ENCODE results near the gene PCBP3. TPM values are rescaled to one million over a fixed set of nuclear protein-coding genes. Genes with fewer than 3 reads are reported as not detected.
"Not testable (repeated sequence)": the region's sequence is repeated elsewhere in the genome, so short reads cannot be mapped to it uniquely, and the experiment has no call there.

Gene PCBP3
- total RNA-seq, 1 donor from 2014 or later, result 72.7 TPM

DNA sequence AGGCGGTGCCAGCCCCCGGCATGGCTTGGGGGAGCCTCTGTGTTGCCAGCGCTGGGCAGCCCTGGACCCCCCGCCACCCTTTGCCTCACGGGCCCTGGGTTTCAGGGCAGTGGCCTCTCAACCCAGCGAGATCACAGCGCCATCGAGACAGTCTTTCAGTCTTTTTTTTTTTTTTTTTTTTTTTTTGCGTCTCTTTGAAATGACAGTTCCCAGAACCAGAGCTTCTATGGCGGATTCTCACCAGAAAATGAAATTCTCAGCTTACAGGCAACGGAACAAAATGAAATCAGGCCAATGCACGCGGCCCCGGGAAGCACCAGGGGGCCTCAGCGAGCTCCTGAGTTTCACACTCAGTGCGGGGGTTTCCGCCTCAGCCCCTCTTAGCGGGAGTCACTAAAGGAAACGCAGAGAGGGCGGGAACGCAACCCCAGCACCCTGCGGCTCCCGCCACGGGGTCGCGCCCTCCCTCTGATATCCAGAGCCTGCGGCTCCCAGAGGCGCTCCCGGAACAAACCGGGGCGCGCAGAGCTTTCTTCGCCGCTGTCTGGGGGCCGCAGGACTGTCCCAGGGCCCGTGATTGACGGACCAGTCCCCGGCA, 330.0 kb downstream of the PCBP3 start:
- H3K9me3 Mint-ChIP-seq (ENCODE audit: unreplicated experiment), result peaks cover 2% of the 10 kb centered on the region
- peaks cover 15% of the 10 kb centered on the region for H3K4me1 Mint-ChIP-seq (ENCODE audit: low read depth, unreplicated experiment)
- TF ChIP-seq, protein P1, sequence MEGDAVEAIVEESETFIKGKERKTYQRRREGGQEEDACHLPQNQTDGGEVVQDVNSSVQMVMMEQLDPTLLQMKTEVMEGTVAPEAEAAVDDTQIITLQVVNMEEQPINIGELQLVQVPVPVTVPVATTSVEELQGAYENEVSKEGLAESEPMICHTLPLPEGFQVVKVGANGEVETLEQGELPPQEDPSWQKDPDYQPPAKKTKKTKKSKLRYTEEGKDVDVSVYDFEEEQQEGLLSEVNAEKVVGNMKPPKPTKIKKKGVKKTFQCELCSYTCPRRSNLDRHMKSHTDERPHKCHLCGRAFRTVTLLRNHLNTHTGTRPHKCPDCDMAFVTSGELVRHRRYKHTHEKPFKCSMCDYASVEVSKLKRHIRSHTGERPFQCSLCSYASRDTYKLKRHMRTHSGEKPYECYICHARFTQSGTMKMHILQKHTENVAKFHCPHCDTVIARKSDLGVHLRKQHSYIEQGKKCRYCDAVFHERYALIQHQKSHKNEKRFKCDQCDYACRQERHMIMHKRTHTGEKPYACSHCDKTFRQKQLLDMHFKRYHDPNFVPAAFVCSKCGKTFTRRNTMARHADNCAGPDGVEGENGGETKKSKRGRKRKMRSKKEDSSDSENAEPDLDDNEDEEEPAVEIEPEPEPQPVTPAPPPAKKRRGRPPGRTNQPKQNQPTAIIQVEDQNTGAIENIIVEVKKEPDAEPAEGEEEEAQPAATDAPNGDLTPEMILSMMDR (IDR thresholded peaks at IDR 0.05; ENCODE audit: partially characterized antibody, unreplicated experiment), result peak; percentile 59
- DNase-seq, result peak; percentile 88
- peak overlapping the region; percentile 79 for H3K4me3 Mint-ChIP-seq (ENCODE audit: unreplicated experiment)
- peak overlapping the region; percentile 91 for H3K27ac Mint-ChIP-seq (ENCODE audit: unreplicated experiment)
- H3K36me3 Mint-ChIP-seq (ENCODE audit: unreplicated experiment), result no peaks in the 10 kb centered on the region
- no peaks in the 10 kb centered on the region for H3K27me3 Mint-ChIP-seq (ENCODE audit: unreplicated experiment)

DNA sequence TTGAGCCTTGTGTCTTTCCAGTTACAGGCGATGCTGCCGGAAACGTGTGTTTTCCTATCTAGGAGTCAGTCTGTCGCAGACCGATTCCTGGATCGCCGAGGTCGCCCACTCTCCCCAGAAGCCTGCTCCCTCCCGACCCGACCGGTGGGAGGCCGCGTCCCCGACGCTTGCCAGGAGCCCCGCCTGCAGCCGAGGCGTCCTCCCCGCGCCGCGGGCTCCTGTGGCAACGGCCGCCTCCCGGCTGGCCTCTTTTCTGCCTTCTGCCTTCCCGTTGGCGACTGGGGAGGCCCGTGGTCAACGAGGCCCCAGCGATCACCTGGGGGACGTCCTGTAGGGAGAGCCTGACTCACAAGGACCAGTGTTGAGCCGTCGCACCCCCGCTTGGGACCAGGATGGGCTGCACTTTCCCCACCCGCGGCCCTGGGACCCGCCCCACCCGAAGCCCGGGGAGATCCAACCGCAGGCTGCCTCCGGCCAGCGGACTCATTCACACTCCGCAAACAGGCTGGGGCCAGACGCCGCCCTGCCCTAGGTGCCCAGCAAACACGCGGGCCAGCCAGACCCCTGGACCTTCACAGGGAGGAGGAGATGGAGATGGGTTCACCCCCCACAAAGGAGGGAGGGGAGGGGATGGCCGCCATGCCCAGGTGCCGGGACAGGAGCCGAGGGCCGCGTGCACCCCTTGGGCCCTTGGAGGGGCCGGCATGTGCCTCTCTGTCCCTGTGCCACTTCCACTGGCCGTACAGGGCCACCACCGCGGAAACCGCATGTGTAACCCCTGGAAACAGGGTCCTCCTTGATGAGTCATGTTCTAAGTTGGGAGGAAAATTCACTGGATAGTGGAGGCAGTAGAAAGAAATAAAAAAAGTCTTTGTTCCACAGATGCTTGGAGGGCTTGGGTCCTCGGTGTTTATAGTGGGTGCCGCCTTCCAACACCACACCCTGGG, 330.8 kb downstream of the PCBP3 start:
- peak; percentile 50 for DNase-seq
- Mint-ChIP-seq H3K4me1 (ENCODE audit: low read depth, unreplicated experiment) (peaks cover 15% of the 10 kb centered on the region), H3K36me3 (ENCODE audit: unreplicated experiment) (no peaks in the 10 kb centered on the region), H3K9me3 (ENCODE audit: unreplicated experiment) (peaks cover 2% of the 10 kb centered on the region), H3K27ac (ENCODE audit: unreplicated experiment) (peak overlapping the region; percentile 82), H3K27me3 (ENCODE audit: unreplicated experiment) (no peaks in the 10 kb centered on the region), H3K4me3 (ENCODE audit: unreplicated experiment) (peak overlapping the region; percentile 79)
- TF ChIP-seq, protein P1 (IDR thresholded peaks at IDR 0.05; ENCODE audit: partially characterized antibody, unreplicated experiment), result no peak

DNA sequence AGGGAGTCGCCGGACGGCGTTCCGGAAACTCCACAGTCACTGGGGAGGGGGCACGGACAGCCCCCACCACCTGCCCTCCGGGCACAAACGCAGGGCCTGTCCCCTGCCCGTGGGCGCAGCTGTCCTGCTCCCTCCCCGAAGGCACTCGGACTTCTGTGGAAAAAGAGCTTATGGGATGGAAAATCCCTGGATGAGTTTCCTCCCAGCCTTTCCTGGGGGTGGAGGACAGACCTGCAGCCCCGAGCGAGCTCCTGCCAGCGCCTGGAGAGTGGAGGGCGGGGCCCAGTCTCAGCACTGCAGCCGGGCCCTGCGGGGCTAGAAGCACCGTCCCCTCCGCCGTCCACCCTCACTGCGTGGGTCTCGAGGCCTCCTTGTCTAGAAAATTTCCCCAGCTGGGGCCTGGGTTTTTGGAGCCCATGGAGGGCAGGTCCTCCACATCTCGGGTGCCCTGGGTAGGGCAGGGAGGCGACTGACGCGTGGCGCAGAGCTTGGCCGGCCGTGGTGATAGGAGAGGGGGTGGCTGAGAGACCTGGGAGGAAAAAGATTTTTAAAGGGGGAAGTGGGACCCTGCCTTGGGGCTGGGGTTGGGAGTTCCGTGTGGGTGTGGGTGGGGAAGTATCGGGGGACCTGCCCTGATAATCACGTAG, 331.6 kb downstream of the PCBP3 start:
- H3K4me1 Mint-ChIP-seq (ENCODE audit: low read depth, unreplicated experiment), result peaks cover 11% of the 10 kb centered on the region
- TF ChIP-seq, protein P1 (IDR thresholded peaks at IDR 0.05; ENCODE audit: partially characterized antibody, unreplicated experiment), result no peak
- H3K27ac Mint-ChIP-seq (ENCODE audit: unreplicated experiment), result peak overlapping the region; percentile 28
- H3K4me3 Mint-ChIP-seq (ENCODE audit: unreplicated experiment), result peak overlapping the region; percentile 67
- no peaks in the 10 kb centered on the region for H3K36me3 Mint-ChIP-seq (ENCODE audit: unreplicated experiment)
- DNase-seq, result no peak
- peaks cover 2% of the 10 kb centered on the region for H3K9me3 Mint-ChIP-seq (ENCODE audit: unreplicated experiment)
- H3K27me3 Mint-ChIP-seq (ENCODE audit: unreplicated experiment), result no peaks in the 10 kb centered on the region

DNA sequence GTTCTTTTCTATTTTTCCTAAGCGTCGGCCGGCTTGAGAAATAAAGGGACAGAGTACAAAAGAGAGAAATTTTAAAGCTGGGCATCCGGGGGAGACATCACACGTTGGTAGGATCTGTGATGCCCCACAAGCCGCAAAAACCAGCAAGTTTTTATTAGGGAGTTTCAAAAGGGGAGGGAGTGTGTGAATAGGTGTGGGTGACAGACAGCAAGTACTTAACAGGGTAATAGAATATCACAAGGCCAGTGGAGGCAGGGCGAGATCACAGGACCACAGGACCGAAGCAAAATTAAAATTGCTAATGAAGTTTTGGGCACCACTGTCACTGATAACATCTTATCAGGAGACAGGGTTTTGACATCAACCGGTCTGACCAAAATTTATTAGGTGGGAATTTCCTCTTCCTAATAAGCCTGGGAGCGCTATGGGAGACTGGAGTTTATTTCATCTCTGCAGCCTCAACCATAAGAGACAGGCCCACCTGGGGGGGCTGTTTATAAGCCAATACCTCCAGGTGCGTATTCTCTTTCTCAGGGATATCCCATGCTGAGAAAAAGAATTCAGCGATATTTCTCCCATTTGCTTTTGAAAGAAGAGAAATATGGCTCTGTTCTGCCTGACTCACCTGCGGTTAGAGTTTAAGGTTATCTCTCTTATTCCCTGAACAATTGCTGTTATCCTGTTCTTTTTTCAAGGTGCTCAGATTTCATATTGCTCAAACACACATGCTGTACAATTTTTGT, 332.3 kb downstream of the PCBP3 start:
- Mint-ChIP-seq H3K4me1 (ENCODE audit: low read depth, unreplicated experiment) (peaks cover 11% of the 10 kb centered on the region), H3K4me3 (ENCODE audit: unreplicated experiment) (peak overlapping the region; percentile 67), H3K27ac (ENCODE audit: unreplicated experiment) (peak overlapping the region; percentile 28)
- H3K9me3 Mint-ChIP-seq (ENCODE audit: unreplicated experiment); H3K27me3 Mint-ChIP-seq (ENCODE audit: unreplicated experiment); DNase-seq; H3K36me3 Mint-ChIP-seq (ENCODE audit: unreplicated experiment): not testable (repeated sequence)

DNA sequence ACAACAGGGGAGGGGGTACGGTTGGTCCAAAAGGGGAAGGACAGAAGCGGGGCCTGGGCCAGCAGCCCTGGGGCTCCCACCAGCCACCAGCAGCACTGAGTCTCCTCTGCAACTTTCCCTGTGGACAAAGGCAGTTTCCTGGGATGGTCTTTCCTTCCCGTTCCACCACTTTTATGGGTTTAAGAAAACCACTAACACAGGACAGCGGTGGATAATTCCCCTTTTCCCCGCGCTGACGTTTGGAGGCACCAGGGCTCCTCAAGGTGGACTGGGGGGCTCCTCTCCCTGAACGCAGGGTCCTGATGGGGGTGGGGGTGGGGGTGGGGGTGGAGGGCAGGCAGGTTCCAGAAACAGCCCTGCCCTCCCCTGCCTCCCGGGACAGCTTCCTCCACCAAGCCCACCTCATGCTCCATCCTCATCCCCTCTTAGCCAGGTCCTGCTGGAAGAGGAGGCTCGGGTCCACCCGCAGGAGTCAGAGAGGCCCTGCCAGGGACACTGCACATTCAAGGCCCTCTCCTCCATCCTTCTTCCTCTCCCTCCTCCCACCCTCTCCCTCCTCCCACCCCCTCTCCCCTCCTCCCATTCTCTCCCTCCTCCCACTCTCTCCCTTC, 333.3 kb downstream of the PCBP3 start:
- TF ChIP-seq, protein P1 (IDR thresholded peaks at IDR 0.05; ENCODE audit: partially characterized antibody, unreplicated experiment), result no peak
- Mint-ChIP-seq H3K27me3 (ENCODE audit: unreplicated experiment) (no peaks in the 10 kb centered on the region), H3K36me3 (ENCODE audit: unreplicated experiment) (no peaks in the 10 kb centered on the region), H3K27ac (ENCODE audit: unreplicated experiment) (no peak overlapping the region), H3K9me3 (ENCODE audit: unreplicated experiment) (peaks cover 2% of the 10 kb centered on the region), H3K4me3 (ENCODE audit: unreplicated experiment) (no peak overlapping the region), H3K4me1 (ENCODE audit: low read depth, unreplicated experiment) (peaks cover 9% of the 10 kb centered on the region)
- DNase-seq, result no peak
